SK-N-SH (cell line): Measurements from ENCODE around the gene WASL.

Experiments used
- CHD2 ChIP-seq: fragments of 150-350 bp; IDR thresholded peaks from 2 replicates; pipeline ENCODE4 v1.6.1; 2018; ENCODE audit warnings: low read length; ENCODE audit not compliant: partially characterized antibody
- CTCF ChIP-seq: fragments of 200-600 bp; sonication (generic); IDR thresholded peaks from 2 replicates; pipeline ENCODE4 v1.6.1; 2017; ENCODE audit warnings: antibody characterized with exemption, mild to moderate bottlenecking, moderate library complexity
- ELF1 ChIP-seq: IDR thresholded peaks from 2 replicates; pipeline ENCODE4 v1.4.0; 2012
- EZH2phosphoT487 ChIP-seq: fragments of 200-600 bp; sonication (generic); IDR thresholded peaks from 2 replicates; pipeline ENCODE4 v1.6.1; 2017; ENCODE audit warnings: low read depth, mixed run types, mild to moderate bottlenecking, antibody characterized with exemption, moderate library complexity, borderline replicate concordance
- FOSL2 ChIP-seq: IDR thresholded peaks from 2 replicates; pipeline ENCODE4 v1.4.0; 2012; ENCODE audit warnings: low read depth, mild to moderate bottlenecking, moderate library complexity, borderline replicate concordance
- FOXM1 ChIP-seq: IDR thresholded peaks from 2 replicates; pipeline ENCODE4 v1.4.0; 2012; ENCODE audit warnings: low read depth, mild to moderate bottlenecking
- GABPA ChIP-seq: IDR thresholded peaks from 2 replicates; pipeline ENCODE4 v1.4.0; 2012; ENCODE audit warnings: low read depth, mild to moderate bottlenecking
- NRF1 ChIP-seq: IDR thresholded peaks from 2 replicates; pipeline ENCODE4 v1.6.1; 2012; ENCODE audit warnings: low read depth, mild to moderate bottlenecking, low read length
- POLR2AphosphoS5 ChIP-seq: IDR thresholded peaks from 2 replicates; pipeline ENCODE4 v1.6.1; 2012; ENCODE audit warnings: low read depth, low read length
- REST ChIP-seq: IDR thresholded peaks from 2 replicates; pipeline ENCODE4 v1.6.1; 2012; ENCODE audit warnings: mild to moderate bottlenecking, low read depth, low read length, moderate library complexity
- RXRA ChIP-seq: IDR thresholded peaks from 2 replicates; pipeline ENCODE4 v1.4.0; 2012; ENCODE audit warnings: low read depth, mild to moderate bottlenecking, borderline replicate concordance
- SIN3A ChIP-seq: IDR thresholded peaks from 2 replicates; pipeline ENCODE4 v1.6.1; 2012; ENCODE audit warnings: low read depth, mild to moderate bottlenecking, low read length, moderate library complexity, borderline replicate concordance
- TAF1 ChIP-seq: IDR thresholded peaks from 2 replicates; pipeline ENCODE4 v1.6.1; 2012; ENCODE audit warnings: low read depth, mild to moderate bottlenecking, low read length, moderate library complexity, borderline replicate concordance
- ZBTB33 ChIP-seq: IDR thresholded peaks from 2 replicates; pipeline ENCODE4 v1.4.0; 2012; ENCODE audit warnings: low read depth, borderline replicate concordance

DNA sequence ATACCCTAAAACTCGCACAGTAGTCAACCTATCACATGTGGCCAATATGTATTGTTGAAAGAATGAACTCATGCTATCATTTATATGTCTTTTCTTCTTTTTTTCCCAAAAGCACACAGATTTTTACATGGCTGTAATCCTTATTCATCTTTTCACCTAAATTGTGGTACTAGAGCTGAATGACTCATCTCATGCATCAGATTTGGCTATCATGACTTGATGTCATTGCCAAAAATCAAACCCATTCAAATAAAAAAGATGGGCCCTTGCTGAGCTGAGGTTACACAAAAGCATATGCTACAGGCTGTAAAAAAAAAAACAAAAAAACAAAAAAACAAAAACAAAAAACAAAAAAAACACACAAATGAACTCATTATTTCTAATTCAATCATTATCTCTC, 96.4 kb downstream of the WASL start:
- no peak for TF ChIP-seq ELF1
- TF ChIP-seq CTCF: no peak
- no peak for TF ChIP-seq CHD2
- TF ChIP-seq FOSL2: peak; percentile 53; the same call in 1 of the 2 replicates
- TF ChIP-seq RXRA: no peak
- TF ChIP-seq GABPA: no peak
- no peak for TF ChIP-seq SIN3A
- TF ChIP-seq TAF1: no peak
- TF ChIP-seq FOXM1: no peak
- TF ChIP-seq POLR2AphosphoS5: no peak
- TF ChIP-seq ZBTB33: no peak
- no peak for TF ChIP-seq NRF1
- no peak for TF ChIP-seq EZH2phosphoT487
- TF ChIP-seq REST: no peak
